H9 (cell line): Measurements from ENCODE around the gene ITPKA. TPM values are rescaled to one million over a fixed set of nuclear protein-coding genes. Genes with fewer than 3 reads are reported as not detected.

ENCODE experiments used
- DNase-seq: peaks from one replicate; pipeline ENCODE4 v3.0.0-alpha.2; 2017
- H2AFZ ChIP-seq: one replicate; pipeline ENCODE4 v1.6.1; 2013; ENCODE audit warnings: mild to moderate bottlenecking, low read length, control low read depth, moderate library complexity
- H2AK5ac ChIP-seq: 2 replicates; pipeline ENCODE4 v1.6.1; 2013; ENCODE audit warnings: low read length, control low read depth, mixed read lengths; ENCODE audit not compliant: insufficient read length
- H2BK120ac ChIP-seq: one replicate; pipeline ENCODE4 v1.6.1; 2013; ENCODE audit warnings: low read depth, mild to moderate bottlenecking, low read length, control low read depth, inconsistent platforms; ENCODE audit not compliant: poor library complexity, severe bottlenecking
- H2BK12ac ChIP-seq: 2 replicates; pipeline ENCODE4 v1.6.1; 2013; ENCODE audit warnings: low read length, control low read depth, mixed read lengths, low read depth; ENCODE audit not compliant: insufficient read length
- H2BK15ac ChIP-seq: 2 replicates; pipeline ENCODE4 v1.6.1; 2013; ENCODE audit warnings: low read depth, low read length, control low read depth
- H2BK20ac ChIP-seq: one replicate; pipeline ENCODE4 v1.6.1; 2013; ENCODE audit warnings: low read depth, mild to moderate bottlenecking, low read length, control low read depth, inconsistent platforms; ENCODE audit not compliant: poor library complexity, severe bottlenecking
- H2BK5ac ChIP-seq: 2 replicates; pipeline ENCODE4 v1.6.1; 2013; ENCODE audit warnings: low read length, control low read depth, mixed read lengths; ENCODE audit not compliant: insufficient read length
- H3K14ac ChIP-seq: 2 replicates; pipeline ENCODE4 v1.6.1; 2013; ENCODE audit warnings: low read length, control low read depth; ENCODE audit not compliant: insufficient read depth
- H3K18ac ChIP-seq: 2 replicates; pipeline ENCODE4 v1.6.1; 2013; ENCODE audit warnings: low read depth, mild to moderate bottlenecking, mixed read lengths, low read length, control low read depth; ENCODE audit not compliant: insufficient read length
- H3K23ac ChIP-seq: 2 replicates; pipeline ENCODE4 v1.6.1; 2013; ENCODE audit warnings: low read length, control low read depth, mixed read lengths, low read depth; ENCODE audit not compliant: insufficient read length
- H3K23me2 ChIP-seq: 2 replicates; pipeline ENCODE4 v1.6.1; 2013; ENCODE audit warnings: low read depth, mild to moderate bottlenecking, mixed read lengths, low read length, control low read depth; ENCODE audit not compliant: insufficient read length, poor library complexity, severe bottlenecking
- H3K27ac ChIP-seq: 2 replicates; pipeline ENCODE4 v1.5.1; 2013; ENCODE audit warnings: low read length, control low read depth, mixed read lengths, low read depth; ENCODE audit not compliant: insufficient read length
- H3K27me3 ChIP-seq: 2 replicates; pipeline ENCODE4 v1.6.1; 2013; ENCODE audit warnings: low read length, control low read depth, inconsistent platforms; ENCODE audit not compliant: insufficient read depth
- H3K4ac ChIP-seq: 2 replicates; pipeline ENCODE4 v1.6.1; 2013; ENCODE audit warnings: low read depth, mild to moderate bottlenecking, control low read depth, inconsistent platforms, low read length, moderate library complexity
- H3K4me1 ChIP-seq: 2 replicates; pipeline ENCODE4 v1.6.1; 2013; ENCODE audit warnings: low read length, control low read depth, inconsistent platforms; ENCODE audit not compliant: insufficient read depth
- H3K4me2 ChIP-seq: 2 replicates; pipeline ENCODE4 v1.6.1; 2013; ENCODE audit warnings: low read length, control low read depth, mixed read lengths; ENCODE audit not compliant: insufficient read length, insufficient read depth
- H3K56ac ChIP-seq: 2 replicates; pipeline ENCODE4 v1.6.1; 2013; ENCODE audit warnings: low read depth, mild to moderate bottlenecking, mixed read lengths, low read length, control low read depth; ENCODE audit not compliant: insufficient read length
- H3K79me1 ChIP-seq: 2 replicates; pipeline ENCODE4 v1.6.1; 2013; ENCODE audit warnings: low read depth, mild to moderate bottlenecking, moderate library complexity, low read length, control low read depth, inconsistent platforms; ENCODE audit not compliant: insufficient read depth, poor library complexity, severe bottlenecking
- H3K79me2 ChIP-seq: 2 replicates; pipeline ENCODE4 v1.6.1; 2013; ENCODE audit warnings: low read length, control low read depth, inconsistent platforms; ENCODE audit not compliant: insufficient read depth
- H3K9ac ChIP-seq: 2 replicates; pipeline ENCODE4 v1.6.1; 2013; ENCODE audit warnings: low read length, control low read depth, mixed read lengths; ENCODE audit not compliant: insufficient read length; ENCODE audit errors: extremely low read depth
- H3K9me3 ChIP-seq: one replicate; pipeline ENCODE4 v1.6.1; 2013; ENCODE audit warnings: low read depth, low read length, inconsistent platforms; ENCODE audit not compliant: control insufficient read depth
- H3T11ph ChIP-seq: one replicate; pipeline ENCODE4 v1.6.1; 2013; ENCODE audit warnings: mild to moderate bottlenecking, low read length, control low read depth, inconsistent platforms
- H4K20me1 ChIP-seq: one replicate; pipeline ENCODE4 v1.6.1; 2013; ENCODE audit not compliant: control insufficient read depth, insufficient read length, insufficient read depth
- H4K5ac ChIP-seq: 2 replicates; pipeline ENCODE4 v1.6.1; 2013; ENCODE audit warnings: low read depth, mild to moderate bottlenecking, mixed read lengths, low read length, control low read depth; ENCODE audit not compliant: insufficient read length
- H4K8ac ChIP-seq: replicated peaks from 2 replicates; pipeline ENCODE4 v1.6.1; 2013; ENCODE audit warnings: low read length, control low read depth, mixed read lengths, low read depth; ENCODE audit not compliant: insufficient read length
- H4K91ac ChIP-seq: 2 replicates; pipeline ENCODE4 v1.6.1; 2013; ENCODE audit warnings: low read depth, mild to moderate bottlenecking, moderate library complexity, mixed read lengths, low read length, control low read depth; ENCODE audit not compliant: insufficient read length
- H3K27ac Mint-ChIP-seq, 3 experiments: 2 replicates in 2 of 3; 3 replicates in 1 of 3; pipeline ENCODE4 v1.8.0; 2020 to 2021; ENCODE audit warnings: mixed read lengths in 3 of 3, mild to moderate bottlenecking in 1 of 3, moderate library complexity in 1 of 3
- H3K27me3 Mint-ChIP-seq: 2 replicates; pipeline ENCODE4 v1.8.0; 2021; ENCODE audit warnings: low read depth, mild to moderate bottlenecking, moderate library complexity, mixed read lengths
- H3K36me3 Mint-ChIP-seq, 3 experiments: 2 replicates in 2 of 3; 3 replicates in 1 of 3; pipeline ENCODE4 v1.8.0; 2020 to 2021; ENCODE audit warnings: low read depth in 3 of 3, mixed read lengths in 3 of 3; ENCODE audit not compliant: insufficient read depth in 1 of 3
- H3K4me1 Mint-ChIP-seq, 2 experiments: 2 replicates each; pipeline ENCODE4 v1.8.0; 2020; ENCODE audit warnings: mixed read lengths in 2 of 2
- H3K4me3 Mint-ChIP-seq, 2 experiments: 2 replicates in 1 of 2; 3 replicates in 1 of 2; pipeline ENCODE4 v1.8.0; 2020 to 2021; ENCODE audit warnings: mild to moderate bottlenecking in 2 of 2, mixed read lengths in 2 of 2, moderate library complexity in 1 of 2
- H3K9me3 Mint-ChIP-seq, 2 experiments: 2 replicates in 1 of 2; 3 replicates in 1 of 2; pipeline ENCODE4 v1.8.0; 2020; ENCODE audit warnings: mild to moderate bottlenecking in 2 of 2, mixed read lengths in 2 of 2, moderate library complexity in 1 of 2
- WGBS: extraction: QIAGEN DNeasy Blood & Tissue Kit; methylation state at CpG from one replicate; pipeline ENCODE4 v1.1.7; 2013; ENCODE audit warnings: missing lambda C conversion rate, low lambda C conversion rate, mixed read lengths; ENCODE audit not compliant: insufficient read length; ENCODE audit errors: extremely low coverage; 5-methylcytosine and 5-hydroxymethylcytosine counted together
- total RNA-seq: library from RNA; stranded (reverse); gene quantifications from 2 replicates; pipeline ENCODE4 v1.2.1, GENCODE V29; 2021
- TF ChIP-seq, protein P1 (sequence below): fragments of 200-600 bp; sonication (generic); conservative IDR thresholded peaks from 3 replicates; pipeline ENCODE4 v1.8.0; 2021; ENCODE audit warnings: antibody characterized with exemption, mild to moderate bottlenecking

ITPKA gene
- total RNA-seq, 1 experiment from 2014 or later = 0.77 TPM

DNA sequence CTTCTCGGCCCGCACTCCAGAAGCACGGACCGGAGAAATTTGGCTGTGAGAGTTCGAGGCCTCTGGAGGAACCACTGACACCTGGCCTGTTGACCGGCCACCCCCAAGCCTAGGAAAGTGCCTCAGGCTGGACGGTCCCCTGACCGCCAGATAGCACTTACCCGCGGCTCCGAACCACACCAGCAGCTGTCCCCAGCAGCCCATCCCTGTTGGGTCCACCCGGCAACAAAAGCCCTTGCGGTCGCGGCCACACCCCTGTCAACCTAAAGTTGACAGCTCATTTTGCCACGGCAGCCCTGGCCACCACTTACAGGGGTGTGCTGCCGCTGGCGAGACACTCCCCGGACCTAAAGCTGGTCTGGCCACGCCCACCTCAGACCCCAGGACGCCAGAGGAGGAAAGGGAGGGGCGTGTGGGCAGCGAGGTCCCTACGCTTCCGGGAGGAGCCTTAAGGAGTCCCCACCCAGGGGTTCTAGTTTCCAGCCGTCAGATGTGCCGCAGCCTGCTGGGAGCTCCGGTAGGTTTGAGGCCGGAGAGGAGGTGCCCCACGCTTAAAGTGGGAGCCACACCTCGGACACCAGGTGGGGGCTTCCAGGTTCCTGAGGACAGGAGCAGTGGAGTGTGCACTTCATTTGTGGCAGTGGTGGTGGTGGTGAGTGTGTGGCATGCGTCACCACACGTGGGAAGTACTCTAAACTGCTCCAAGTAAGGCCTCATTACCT, 20.0 kb downstream of the ITPKA start, which contains the start of gene LTK:
Gene LTK (minus strand): TSS at position 322 of the 722 bp plus-strand sequence. CDS start 118 bp downstream, at position 204.
- Histone ChIP-seq H3K14ac (no peak within 1 kb of the TSS; the same call in 1 of the 2 replicates), H4K5ac (no peak within 1 kb of the TSS), H3K4ac (no peak within 1 kb of the TSS), H3K27ac (no peak within 1 kb of the TSS), H3T11ph (no peak within 1 kb of the TSS), H4K20me1 (no peaks in the 10 kb centered on the region), H3K23ac (no peak within 1 kb of the TSS), H2BK15ac (no peak within 1 kb of the TSS; the same call in 1 of the 2 replicates), H2BK5ac (no peak within 1 kb of the TSS), H2BK12ac (no peak within 1 kb of the TSS), H3K9me3 (no peaks in the 10 kb centered on the region), H3K79me2 (no peaks in the 10 kb centered on the region), H4K8ac (no peak within 1 kb of the TSS), H3K4me1 (no peaks in the 10 kb centered on the region), H3K23me2 (peaks cover 11% of the 10 kb centered on the region), H3K4me2 (peak within 1 kb of the TSS; percentile 87), H3K18ac (no peak within 1 kb of the TSS), H4K91ac (no peak within 1 kb of the TSS), H2AFZ (no peak within 1 kb of the TSS), H2AK5ac (no peak within 1 kb of the TSS), H3K27me3 (peaks cover 30% of the 10 kb centered on the region), H2BK20ac (no peak within 1 kb of the TSS), H3K56ac (no peak within 1 kb of the TSS), H3K9ac (no peak within 1 kb of the TSS), H2BK120ac (no peak within 1 kb of the TSS), H3K79me1 (no peaks in the 10 kb centered on the region)
- peaks cover 16 to 20% (median 19%) of the 10 kb centered on the region in 3 experiments for H3K36me3 Mint-ChIP-seq
- peak within 1 kb of the TSS; percentile 60 to 84 for H3K4me3 Mint-ChIP-seq
- peak; percentile 73 for DNase-seq
- H3K9me3 Mint-ChIP-seq = no peaks in the 10 kb centered on the region; a peak in 1 of 5 replicates
- peaks cover 23 to 27% of the 10 kb centered on the region in 2 experiments for H3K4me1 Mint-ChIP-seq
- TF ChIP-seq, protein P1, sequence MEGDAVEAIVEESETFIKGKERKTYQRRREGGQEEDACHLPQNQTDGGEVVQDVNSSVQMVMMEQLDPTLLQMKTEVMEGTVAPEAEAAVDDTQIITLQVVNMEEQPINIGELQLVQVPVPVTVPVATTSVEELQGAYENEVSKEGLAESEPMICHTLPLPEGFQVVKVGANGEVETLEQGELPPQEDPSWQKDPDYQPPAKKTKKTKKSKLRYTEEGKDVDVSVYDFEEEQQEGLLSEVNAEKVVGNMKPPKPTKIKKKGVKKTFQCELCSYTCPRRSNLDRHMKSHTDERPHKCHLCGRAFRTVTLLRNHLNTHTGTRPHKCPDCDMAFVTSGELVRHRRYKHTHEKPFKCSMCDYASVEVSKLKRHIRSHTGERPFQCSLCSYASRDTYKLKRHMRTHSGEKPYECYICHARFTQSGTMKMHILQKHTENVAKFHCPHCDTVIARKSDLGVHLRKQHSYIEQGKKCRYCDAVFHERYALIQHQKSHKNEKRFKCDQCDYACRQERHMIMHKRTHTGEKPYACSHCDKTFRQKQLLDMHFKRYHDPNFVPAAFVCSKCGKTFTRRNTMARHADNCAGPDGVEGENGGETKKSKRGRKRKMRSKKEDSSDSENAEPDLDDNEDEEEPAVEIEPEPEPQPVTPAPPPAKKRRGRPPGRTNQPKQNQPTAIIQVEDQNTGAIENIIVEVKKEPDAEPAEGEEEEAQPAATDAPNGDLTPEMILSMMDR = no peak
- peaks cover 64% of the 10 kb centered on the region for H3K27me3 Mint-ChIP-seq
- WGBS = no CpG with 5 or more reads among the region's 33 CpGs
- no peak within 1 kb of the TSS for H3K27ac Mint-ChIP-seq
